SJSA1 (cell line): ENCODE measurements around the gene ABHD16B. TPM values are rescaled to one million over a fixed set of nuclear protein-coding genes. Genes with fewer than 3 reads are reported as not detected.
"Not testable (repeated sequence)": the region's sequence is repeated elsewhere in the genome, so short reads cannot be mapped to it uniquely, and the experiment has no call there.

Source experiments
- DNase-seq, 2 experiments: peaks; one replicate each; pipeline ENCODE4 v3.0.0-alpha.2; 2015 to 2020; ENCODE audit warnings: low spot score in 2 of 2, low read depth in 1 of 2
- H3K27ac ChIP-seq: fragments of 250-450 bp; sonication (Bioruptor Pico); 2 replicates; pipeline ENCODE4 v1.5.1; 2020; ENCODE audit warnings: mild to moderate bottlenecking, moderate library complexity
- H3K27me3 ChIP-seq: fragments of 250-450 bp; sonication (Bioruptor Pico); replicated peaks from 2 replicates; pipeline ENCODE4 v1.5.1; 2020; ENCODE audit warnings: mild to moderate bottlenecking, moderate library complexity
- H3K36me3 ChIP-seq: fragments of 250-450 bp; sonication (Bioruptor Pico); 2 replicates; pipeline ENCODE4 v1.5.1; 2020; ENCODE audit warnings: mild to moderate bottlenecking
- H3K4me1 ChIP-seq: fragments of 250-450 bp; sonication (Bioruptor Pico); replicated peaks from 2 replicates; pipeline ENCODE4 v1.6.1; 2021; ENCODE audit warnings: mild to moderate bottlenecking
- H3K4me3 ChIP-seq: fragments of 250-450 bp; sonication (Bioruptor Pico); 2 replicates; pipeline ENCODE4 v1.5.1; 2020; ENCODE audit warnings: mild to moderate bottlenecking
- H3K9me3 ChIP-seq: fragments of 250-450 bp; sonication (Bioruptor Pico); replicated peaks from 2 replicates; pipeline ENCODE4 v1.5.1; 2020; ENCODE audit warnings: mild to moderate bottlenecking
- total RNA-seq: library from RNA; depleted of rRNA; stranded (reverse); fragments of >200 nt; shearing (Covaris generic); gene quantifications from 2 replicates; pipeline ENCODE4 v1.2.3, GENCODE V29; 2014

ABHD16B gene
- total RNA-seq, 1 experiment from 2014 or later, result not detected

DNA sequence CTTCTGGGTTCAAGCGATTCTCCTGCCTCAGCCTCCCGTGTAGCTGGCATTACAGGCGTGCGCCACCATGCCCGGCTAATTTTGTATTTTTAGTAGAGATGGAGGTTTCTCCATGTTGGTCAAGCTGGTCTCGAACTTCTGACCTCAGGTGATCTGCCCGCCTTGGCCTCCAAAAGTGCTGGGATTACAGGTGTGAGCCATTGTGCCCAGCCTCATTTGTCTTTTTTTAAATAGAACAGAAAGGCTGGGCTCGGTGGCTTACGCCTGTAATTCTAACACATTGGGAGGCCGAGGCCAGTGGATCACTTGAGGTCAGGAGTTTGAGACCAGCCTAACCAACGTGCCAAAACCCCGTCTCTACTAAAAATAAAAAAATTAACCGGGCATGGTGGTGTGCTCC lies 5.7 kb downstream of the ABHD16B start:
- not testable (repeated sequence) for H3K4me3 ChIP-seq, H3K27me3 ChIP-seq, H3K9me3 ChIP-seq, H3K27ac ChIP-seq, DNase-seq
- H3K4me1 ChIP-seq, result peaks cover 14% of the 10 kb centered on the region
- peaks cover 65% of the 10 kb centered on the region for H3K36me3 ChIP-seq

GRCh38 chr20:63868264-63868663 lies 7.0 kb downstream of the ABHD16B start:
- Histone ChIP-seq H3K9me3 (no peaks in the 10 kb centered on the region), H3K36me3 (peaks cover 68% of the 10 kb centered on the region), H3K4me1 (peaks cover 19% of the 10 kb centered on the region), H3K27me3 (no peaks in the 10 kb centered on the region), H3K4me3 (no peak overlapping the region), H3K27ac (no peak overlapping the region)
- no peak for DNase-seq

DNA sequence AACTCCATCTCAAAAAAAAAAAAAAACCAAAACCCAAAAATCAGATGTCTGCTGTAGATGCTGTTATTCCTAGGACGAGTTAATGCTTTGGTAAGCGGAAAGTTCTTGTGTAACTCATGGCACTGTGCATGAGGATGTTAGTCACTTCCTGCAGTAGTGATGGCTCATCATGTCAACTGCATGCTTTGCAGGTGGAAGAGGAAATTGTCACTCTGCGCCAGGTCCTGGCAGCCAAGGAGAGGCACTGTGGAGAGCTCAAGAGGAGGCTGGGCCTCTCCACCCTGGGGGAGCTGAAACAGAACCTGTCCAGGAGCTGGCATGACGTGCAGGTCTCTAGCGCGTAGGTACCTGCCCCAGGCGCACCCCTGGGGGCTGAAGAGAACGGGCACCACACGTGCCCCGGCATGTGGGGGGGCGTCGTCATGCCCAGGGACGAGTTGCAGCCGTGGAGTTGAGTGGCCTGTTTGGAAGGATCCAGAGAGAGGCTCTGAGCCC lies 12.2 kb downstream of the ABHD16B start:
- Histone ChIP-seq H3K36me3 (peaks cover 94% of the 10 kb centered on the region), H3K27me3 (no peaks in the 10 kb centered on the region), H3K4me1 (peaks cover 8% of the 10 kb centered on the region; the same call in 1 of the 2 replicates), H3K4me3 (no peak overlapping the region), H3K9me3 (no peaks in the 10 kb centered on the region), H3K27ac (no peak overlapping the region)
- DNase-seq, result no peak

DNA sequence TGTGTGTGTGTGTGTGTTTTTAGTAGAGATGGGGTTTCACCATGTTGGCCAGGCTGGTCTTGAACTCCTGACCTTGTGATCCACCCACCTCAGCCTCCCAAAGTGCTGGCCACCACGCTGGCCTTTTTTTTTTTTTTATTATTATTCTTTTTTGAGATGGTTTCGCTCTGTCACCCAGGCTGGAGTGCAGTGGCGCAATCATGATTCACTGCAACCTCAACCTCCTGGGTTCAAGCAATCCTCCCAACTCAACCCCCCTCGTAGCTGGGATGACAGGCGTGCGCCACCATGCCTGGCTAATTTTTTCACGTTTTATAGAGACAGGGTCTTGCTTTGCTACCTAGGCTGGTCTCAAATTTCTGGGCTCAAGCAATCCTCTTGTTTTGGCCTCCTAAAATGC lies 12.9 kb downstream of the ABHD16B start:
- not testable (repeated sequence) for H3K27ac ChIP-seq, H3K27me3 ChIP-seq, H3K4me1 ChIP-seq, H3K4me3 ChIP-seq, DNase-seq, H3K9me3 ChIP-seq
- H3K36me3 ChIP-seq, result peaks cover 93% of the 10 kb centered on the region

- Histone ChIP-seq H3K9me3 (no peaks in the 10 kb centered on the region), H3K27ac (no peak overlapping the region), H3K4me3 (no peak overlapping the region), H3K4me1 (peaks cover 8% of the 10 kb centered on the region; the same call in 1 of the 2 replicates), H3K36me3 (peaks cover 81% of the 10 kb centered on the region), H3K27me3 (no peaks in the 10 kb centered on the region)
- no peak for DNase-seq
Observed at GRCh38 chr20:63876489-63877036, 15.3 kb downstream of the ABHD16B start.

DNA sequence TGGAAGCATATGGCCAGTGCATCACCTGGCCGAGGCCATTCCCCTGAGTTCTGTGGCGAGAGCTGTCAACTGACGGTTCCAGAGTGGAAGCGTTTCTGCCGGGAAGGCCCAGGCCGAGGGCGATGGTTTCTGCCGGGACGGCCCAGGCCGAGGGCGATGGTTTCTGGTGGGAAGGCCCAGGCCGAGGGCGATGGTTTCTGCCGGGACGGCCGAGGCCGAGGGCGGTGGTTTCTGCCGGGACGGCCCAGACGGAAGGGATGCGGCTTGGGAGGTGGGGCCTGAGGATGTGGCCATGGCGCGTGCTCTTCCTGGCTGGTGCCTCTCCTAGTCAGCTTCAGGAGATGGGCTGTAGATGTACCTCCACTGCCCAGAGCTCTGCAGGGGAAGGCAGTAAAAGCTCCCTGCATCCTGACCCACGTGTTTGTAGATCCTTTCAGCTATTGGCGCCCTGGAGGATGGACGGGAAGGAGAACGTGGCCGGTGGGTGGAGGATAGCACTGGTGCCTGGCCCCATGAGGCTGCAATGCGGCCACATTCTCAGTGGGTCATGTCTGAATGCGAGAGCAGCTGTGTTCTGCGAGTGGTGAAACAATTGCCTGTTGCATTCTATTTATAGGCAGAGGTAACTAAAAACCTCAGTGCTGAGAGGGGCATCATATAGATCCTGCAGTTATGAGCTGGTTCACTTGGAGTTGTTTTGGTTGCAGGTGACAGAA lies 16.6 kb downstream of the ABHD16B start:
- peaks cover 7% of the 10 kb centered on the region; the same call in 1 of the 2 replicates for H3K4me1 ChIP-seq
- no peaks in the 10 kb centered on the region for H3K27me3 ChIP-seq
- no peak for DNase-seq
- peaks cover 81% of the 10 kb centered on the region for H3K36me3 ChIP-seq
- H3K27ac ChIP-seq, result no peak overlapping the region
- H3K4me3 ChIP-seq, result no peak overlapping the region
- no peaks in the 10 kb centered on the region for H3K9me3 ChIP-seq

DNA sequence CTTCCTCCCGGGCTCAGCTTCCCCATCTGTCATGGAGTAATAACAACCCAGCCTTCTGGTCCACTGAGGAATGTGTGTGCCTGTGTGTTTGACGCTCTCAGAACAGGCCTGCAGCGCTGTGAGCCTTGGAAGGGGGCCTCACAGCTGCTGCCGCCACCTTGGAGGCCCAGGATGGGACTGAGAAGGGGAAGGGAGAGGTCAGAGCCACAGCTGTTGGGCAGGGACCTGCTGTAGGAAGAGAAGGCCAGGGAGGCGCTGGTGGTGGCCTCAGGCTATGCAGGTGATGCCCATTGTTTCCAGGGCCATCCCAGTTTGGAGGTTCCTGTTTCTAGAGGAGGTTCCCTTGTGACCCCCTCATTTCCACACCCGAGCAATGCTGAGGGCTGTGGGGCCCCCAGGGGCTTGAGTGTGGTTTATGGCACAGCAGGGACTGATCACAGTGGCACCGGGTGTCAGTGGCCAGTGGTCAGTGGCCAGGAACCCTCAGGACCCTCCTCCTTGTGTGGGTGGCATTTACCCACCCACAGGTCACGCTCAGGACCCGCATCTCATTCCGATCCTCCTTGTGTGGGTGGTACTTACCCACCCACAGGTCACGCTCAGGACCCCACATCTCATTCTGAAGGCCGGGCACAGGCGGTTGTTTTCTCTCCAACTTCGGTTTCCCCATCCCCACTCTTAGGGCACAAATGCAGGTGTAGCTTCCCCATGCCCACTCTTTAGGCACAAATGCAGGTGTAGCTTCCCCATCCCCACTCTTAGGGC lies 17.8 kb downstream of the ABHD16B start:
- no peak for DNase-seq
- H3K4me3 ChIP-seq, result no peak overlapping the region
- H3K27ac ChIP-seq, result no peak overlapping the region
- H3K9me3 ChIP-seq, result no peaks in the 10 kb centered on the region
- H3K27me3 ChIP-seq, result no peaks in the 10 kb centered on the region
- no peaks in the 10 kb centered on the region for H3K4me1 ChIP-seq
- peaks cover 81% of the 10 kb centered on the region for H3K36me3 ChIP-seq

- not testable (repeated sequence) for H3K27me3 ChIP-seq, H3K27ac ChIP-seq, DNase-seq, H3K9me3 ChIP-seq, H3K4me3 ChIP-seq, H3K4me1 ChIP-seq
- H3K36me3 ChIP-seq, result peaks cover 82% of the 10 kb centered on the region
Observed at GRCh38 chr20:63880901-63881300, 19.6 kb downstream of the ABHD16B start.

- Histone ChIP-seq H3K4me1 (no peaks in the 10 kb centered on the region), H3K36me3 (peaks cover 76% of the 10 kb centered on the region), H3K9me3 (no peaks in the 10 kb centered on the region), H3K4me3 (no peak overlapping the region), H3K27me3 (no peaks in the 10 kb centered on the region), H3K27ac (no peak overlapping the region)
- no peak for DNase-seq
Observed at GRCh38 chr20:63881451-63882226, 20.3 kb downstream of the ABHD16B start.

DNA sequence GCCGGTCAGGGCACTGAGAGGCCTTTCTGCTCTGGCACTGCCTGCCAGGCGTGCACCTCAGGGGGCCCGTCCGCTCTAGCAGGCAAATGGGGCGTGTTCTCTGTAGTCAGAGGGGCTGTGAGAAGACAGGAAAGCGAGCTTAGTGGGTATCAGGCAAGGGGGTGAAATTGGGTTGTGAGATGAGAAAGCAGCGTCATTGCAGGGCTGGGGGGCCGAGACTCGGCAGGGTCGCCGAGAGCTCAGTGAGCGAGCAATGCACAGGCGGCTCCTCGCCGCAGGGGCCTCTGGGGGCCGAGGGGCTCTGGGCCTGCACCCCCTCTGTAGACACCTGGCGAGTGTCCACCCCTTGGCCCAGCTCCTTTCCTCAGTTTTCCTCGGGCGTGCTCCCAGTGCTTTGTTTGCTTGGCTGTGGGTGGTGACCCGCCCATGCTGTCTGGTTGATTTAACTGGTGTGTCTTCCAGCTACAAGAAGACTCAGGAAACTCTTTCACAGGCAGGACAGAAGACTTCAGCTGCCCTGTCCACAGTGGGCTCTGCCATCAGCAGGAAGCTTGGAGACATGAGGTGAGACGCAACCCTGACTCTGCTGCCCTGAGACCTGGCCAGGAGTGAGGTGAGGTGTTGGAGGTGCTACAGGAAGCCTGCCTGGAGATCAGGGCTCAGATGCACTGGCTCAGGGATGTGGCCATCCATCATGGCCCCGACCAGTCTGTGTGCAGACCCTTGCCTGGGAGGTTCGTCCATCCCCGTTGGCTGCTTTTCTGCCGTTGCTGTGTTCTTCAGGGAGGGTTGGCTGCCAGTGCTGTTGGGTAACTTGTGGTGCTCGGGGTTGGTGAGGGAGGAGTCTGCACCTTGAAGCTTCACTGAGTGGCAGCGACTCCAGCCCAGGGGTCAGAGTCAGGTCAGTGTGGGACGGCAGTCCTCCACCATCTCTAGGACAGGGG lies 21.2 kb downstream of the ABHD16B start:
- no peak for DNase-seq
- no peak overlapping the region for H3K27ac ChIP-seq
- no peak overlapping the region for H3K4me3 ChIP-seq
- no peaks in the 10 kb centered on the region for H3K4me1 ChIP-seq
- no peaks in the 10 kb centered on the region for H3K27me3 ChIP-seq
- H3K36me3 ChIP-seq, result peaks cover 79% of the 10 kb centered on the region
- no peaks in the 10 kb centered on the region for H3K9me3 ChIP-seq

DNA sequence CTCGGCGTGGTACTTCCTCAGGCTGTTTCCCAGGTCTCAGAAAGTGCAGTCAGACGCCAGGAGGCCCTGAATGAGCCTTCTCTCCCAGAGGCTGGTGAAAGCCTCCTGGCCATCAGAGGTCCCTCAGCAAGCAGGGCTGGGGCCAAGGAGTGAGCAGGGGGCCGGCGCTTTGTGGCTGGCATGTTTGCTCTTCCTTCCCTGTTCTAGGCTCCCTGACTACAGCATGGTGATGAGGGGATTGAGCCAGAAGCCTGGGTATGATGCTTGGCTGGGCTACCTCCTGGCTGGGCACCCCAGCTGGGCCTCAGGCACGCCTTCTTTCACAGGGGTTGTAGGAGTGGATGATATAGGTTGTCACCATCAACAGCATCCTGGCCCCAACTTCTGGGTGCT lies 21.9 kb downstream of the ABHD16B start:
- no peak for DNase-seq
- Histone ChIP-seq H3K27ac (no peak overlapping the region), H3K4me3 (no peak overlapping the region), H3K4me1 (no peaks in the 10 kb centered on the region), H3K9me3 (no peaks in the 10 kb centered on the region), H3K36me3 (peaks cover 78% of the 10 kb centered on the region), H3K27me3 (no peaks in the 10 kb centered on the region)

DNA sequence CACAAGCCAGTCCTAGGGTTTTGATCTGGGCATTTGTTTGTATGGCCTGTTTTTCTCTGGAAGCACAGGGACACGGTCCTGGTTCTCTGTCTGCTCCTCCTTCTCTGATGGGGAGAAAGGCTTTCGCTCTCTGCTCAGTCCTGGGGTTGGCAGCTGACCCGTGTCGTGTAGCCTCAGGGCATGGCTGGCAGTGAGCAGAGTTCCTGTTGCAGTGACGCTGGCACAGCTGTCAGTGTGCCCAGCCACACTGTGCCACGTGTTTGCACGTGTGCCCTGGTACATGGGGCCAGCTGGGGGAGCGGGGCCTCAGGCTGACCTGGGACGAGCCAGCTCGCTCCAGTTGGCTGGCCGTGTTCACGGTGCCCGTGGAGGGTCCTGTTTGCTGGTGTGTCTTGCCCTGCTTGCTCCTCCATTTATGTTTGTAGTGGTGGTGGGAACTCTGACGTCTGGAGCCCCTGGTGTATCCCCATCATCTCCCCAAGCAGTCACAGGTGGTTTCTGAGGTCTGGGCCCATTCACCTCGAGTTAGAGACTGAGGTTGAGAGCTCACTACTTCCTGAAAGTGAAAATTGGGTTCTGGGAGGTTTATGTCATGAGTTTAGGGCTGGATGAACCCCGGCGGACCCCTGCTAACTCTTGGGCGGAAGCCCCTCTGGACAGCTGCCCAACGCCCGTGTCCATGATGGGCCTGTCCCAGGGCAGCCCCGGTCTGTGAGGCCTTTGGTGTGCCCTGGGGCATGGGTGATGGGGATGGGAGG lies 23.4 kb downstream of the ABHD16B start:
- no peak overlapping the region for H3K4me3 ChIP-seq
- no peak for DNase-seq
- peaks cover 78% of the 10 kb centered on the region for H3K36me3 ChIP-seq
- no peaks in the 10 kb centered on the region for H3K27me3 ChIP-seq
- no peaks in the 10 kb centered on the region for H3K9me3 ChIP-seq
- H3K4me1 ChIP-seq, result no peaks in the 10 kb centered on the region
- H3K27ac ChIP-seq, result no peak overlapping the region
